Ovary (tissue), 3 donors: ENCODE results near the gene LCA5.

ENCODE experiments used
- CTCF ChIP-seq, 3 donors: fragments of 450-650 bp in 2 of 3; fragments of 200-600 bp in 1 of 3; IDR thresholded peaks; one replicate each; pipeline versions ENCODE4 v1.5.1 to v1.8.0; 2016 to 2022; ENCODE audit warnings: antibody characterized with exemption in 3 of 3, mild to moderate bottlenecking in 1 of 3
- EP300 ChIP-seq: sonication (generic); formaldehyde crosslinking; IDR thresholded peaks from one replicate; pipeline ENCODE4 v1.6.1; 2017; ENCODE audit warnings: antibody characterized with exemption
- POLR2A ChIP-seq: fragments of 450-650 bp; IDR thresholded peaks from one replicate; pipeline ENCODE4 v1.6.1; 2017; ENCODE audit warnings: antibody characterized with exemption, mild to moderate bottlenecking, moderate library complexity
- donor health status: DM: no; HTN: no; CAD: no.

DNA sequence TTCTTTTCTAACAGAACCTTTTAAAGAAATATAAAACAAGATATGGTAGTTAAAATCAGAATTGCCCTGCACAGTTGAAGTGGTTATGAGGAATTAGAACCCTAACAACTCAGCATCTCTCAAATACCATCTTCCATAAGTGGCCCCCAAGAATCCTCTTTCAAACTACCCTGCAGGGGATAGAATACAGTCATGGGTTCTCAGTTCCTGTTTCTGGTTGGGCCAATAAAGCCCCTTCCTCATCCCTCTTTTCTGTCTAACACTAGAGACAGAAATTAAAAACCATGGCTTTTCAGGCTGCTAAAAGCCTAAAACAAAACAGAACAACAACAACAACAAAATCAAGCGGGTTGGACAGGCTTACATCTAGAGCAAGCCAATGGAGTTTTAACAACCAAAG lies 6.7 kb upstream of the LCA5 start:
- TF ChIP-seq CTCF (IDR thresholded peaks at IDR 0.05), result no peak
- no peak for TF ChIP-seq POLR2A
- TF ChIP-seq EP300, result no peak
